H9 (cell line): Measurements from ENCODE around the gene GLRX3. TPM values are rescaled to one million over a fixed set of nuclear protein-coding genes. Genes with fewer than 3 reads are reported as not detected.

Source experiments
- DNase-seq: peaks from one replicate; pipeline ENCODE4 v3.0.0-alpha.2; 2017
- H2AFZ ChIP-seq: one replicate; pipeline ENCODE4 v1.6.1; 2013; ENCODE audit warnings: mild to moderate bottlenecking, low read length, control low read depth, moderate library complexity
- H2AK5ac ChIP-seq: 2 replicates; pipeline ENCODE4 v1.6.1; 2013; ENCODE audit warnings: low read length, control low read depth, mixed read lengths; ENCODE audit not compliant: insufficient read length
- H2BK120ac ChIP-seq: one replicate; pipeline ENCODE4 v1.6.1; 2013; ENCODE audit warnings: low read depth, mild to moderate bottlenecking, low read length, control low read depth, inconsistent platforms; ENCODE audit not compliant: poor library complexity, severe bottlenecking
- H2BK12ac ChIP-seq: 2 replicates; pipeline ENCODE4 v1.6.1; 2013; ENCODE audit warnings: low read length, control low read depth, mixed read lengths, low read depth; ENCODE audit not compliant: insufficient read length
- H2BK15ac ChIP-seq: 2 replicates; pipeline ENCODE4 v1.6.1; 2013; ENCODE audit warnings: low read depth, low read length, control low read depth
- H2BK20ac ChIP-seq: one replicate; pipeline ENCODE4 v1.6.1; 2013; ENCODE audit warnings: low read depth, mild to moderate bottlenecking, low read length, control low read depth, inconsistent platforms; ENCODE audit not compliant: poor library complexity, severe bottlenecking
- H2BK5ac ChIP-seq: 2 replicates; pipeline ENCODE4 v1.6.1; 2013; ENCODE audit warnings: low read length, control low read depth, mixed read lengths; ENCODE audit not compliant: insufficient read length
- H3K14ac ChIP-seq: 2 replicates; pipeline ENCODE4 v1.6.1; 2013; ENCODE audit warnings: low read length, control low read depth; ENCODE audit not compliant: insufficient read depth
- H3K18ac ChIP-seq: 2 replicates; pipeline ENCODE4 v1.6.1; 2013; ENCODE audit warnings: low read depth, mild to moderate bottlenecking, mixed read lengths, low read length, control low read depth; ENCODE audit not compliant: insufficient read length
- H3K23ac ChIP-seq: 2 replicates; pipeline ENCODE4 v1.6.1; 2013; ENCODE audit warnings: low read length, control low read depth, mixed read lengths, low read depth; ENCODE audit not compliant: insufficient read length
- H3K23me2 ChIP-seq: 2 replicates; pipeline ENCODE4 v1.6.1; 2013; ENCODE audit warnings: low read depth, mild to moderate bottlenecking, mixed read lengths, low read length, control low read depth; ENCODE audit not compliant: insufficient read length, poor library complexity, severe bottlenecking
- H3K27ac ChIP-seq: 2 replicates; pipeline ENCODE4 v1.5.1; 2013; ENCODE audit warnings: low read length, control low read depth, mixed read lengths, low read depth; ENCODE audit not compliant: insufficient read length
- H3K27me3 ChIP-seq: 2 replicates; pipeline ENCODE4 v1.6.1; 2013; ENCODE audit warnings: low read length, control low read depth, inconsistent platforms; ENCODE audit not compliant: insufficient read depth
- H3K4ac ChIP-seq: 2 replicates; pipeline ENCODE4 v1.6.1; 2013; ENCODE audit warnings: low read depth, mild to moderate bottlenecking, control low read depth, inconsistent platforms, low read length, moderate library complexity
- H3K4me1 ChIP-seq: 2 replicates; pipeline ENCODE4 v1.6.1; 2013; ENCODE audit warnings: low read length, control low read depth, inconsistent platforms; ENCODE audit not compliant: insufficient read depth
- H3K4me2 ChIP-seq: 2 replicates; pipeline ENCODE4 v1.6.1; 2013; ENCODE audit warnings: low read length, control low read depth, mixed read lengths; ENCODE audit not compliant: insufficient read length, insufficient read depth
- H3K56ac ChIP-seq: 2 replicates; pipeline ENCODE4 v1.6.1; 2013; ENCODE audit warnings: low read depth, mild to moderate bottlenecking, mixed read lengths, low read length, control low read depth; ENCODE audit not compliant: insufficient read length
- H3K79me1 ChIP-seq: 2 replicates; pipeline ENCODE4 v1.6.1; 2013; ENCODE audit warnings: low read depth, mild to moderate bottlenecking, moderate library complexity, low read length, control low read depth, inconsistent platforms; ENCODE audit not compliant: insufficient read depth, poor library complexity, severe bottlenecking
- H3K79me2 ChIP-seq: 2 replicates; pipeline ENCODE4 v1.6.1; 2013; ENCODE audit warnings: low read length, control low read depth, inconsistent platforms; ENCODE audit not compliant: insufficient read depth
- H3K9ac ChIP-seq: 2 replicates; pipeline ENCODE4 v1.6.1; 2013; ENCODE audit warnings: low read length, control low read depth, mixed read lengths; ENCODE audit not compliant: insufficient read length; ENCODE audit errors: extremely low read depth
- H3K9me3 ChIP-seq: one replicate; pipeline ENCODE4 v1.6.1; 2013; ENCODE audit warnings: low read depth, low read length, inconsistent platforms; ENCODE audit not compliant: control insufficient read depth
- H3T11ph ChIP-seq: one replicate; pipeline ENCODE4 v1.6.1; 2013; ENCODE audit warnings: mild to moderate bottlenecking, low read length, control low read depth, inconsistent platforms
- H4K20me1 ChIP-seq: one replicate; pipeline ENCODE4 v1.6.1; 2013; ENCODE audit not compliant: control insufficient read depth, insufficient read length, insufficient read depth
- H4K5ac ChIP-seq: 2 replicates; pipeline ENCODE4 v1.6.1; 2013; ENCODE audit warnings: low read depth, mild to moderate bottlenecking, mixed read lengths, low read length, control low read depth; ENCODE audit not compliant: insufficient read length
- H4K8ac ChIP-seq: replicated peaks from 2 replicates; pipeline ENCODE4 v1.6.1; 2013; ENCODE audit warnings: low read length, control low read depth, mixed read lengths, low read depth; ENCODE audit not compliant: insufficient read length
- H4K91ac ChIP-seq: 2 replicates; pipeline ENCODE4 v1.6.1; 2013; ENCODE audit warnings: low read depth, mild to moderate bottlenecking, moderate library complexity, mixed read lengths, low read length, control low read depth; ENCODE audit not compliant: insufficient read length
- H3K27ac Mint-ChIP-seq, 3 experiments: 2 replicates in 2 of 3; 3 replicates in 1 of 3; pipeline ENCODE4 v1.8.0; 2020 to 2021; ENCODE audit warnings: mixed read lengths in 3 of 3, mild to moderate bottlenecking in 1 of 3, moderate library complexity in 1 of 3
- H3K27me3 Mint-ChIP-seq: 2 replicates; pipeline ENCODE4 v1.8.0; 2021; ENCODE audit warnings: low read depth, mild to moderate bottlenecking, moderate library complexity, mixed read lengths
- H3K36me3 Mint-ChIP-seq, 3 experiments: 2 replicates in 2 of 3; 3 replicates in 1 of 3; pipeline ENCODE4 v1.8.0; 2020 to 2021; ENCODE audit warnings: low read depth in 3 of 3, mixed read lengths in 3 of 3; ENCODE audit not compliant: insufficient read depth in 1 of 3
- H3K4me1 Mint-ChIP-seq, 2 experiments: 2 replicates each; pipeline ENCODE4 v1.8.0; 2020; ENCODE audit warnings: mixed read lengths in 2 of 2
- H3K4me3 Mint-ChIP-seq, 2 experiments: 2 replicates in 1 of 2; 3 replicates in 1 of 2; pipeline ENCODE4 v1.8.0; 2020 to 2021; ENCODE audit warnings: mild to moderate bottlenecking in 2 of 2, mixed read lengths in 2 of 2, moderate library complexity in 1 of 2
- H3K9me3 Mint-ChIP-seq, 2 experiments: 2 replicates in 1 of 2; 3 replicates in 1 of 2; pipeline ENCODE4 v1.8.0; 2020; ENCODE audit warnings: mild to moderate bottlenecking in 2 of 2, mixed read lengths in 2 of 2, moderate library complexity in 1 of 2
- CTCF ChIP-seq: fragments of 200-600 bp; sonication (generic); conservative IDR thresholded peaks from 3 replicates; pipeline ENCODE4 v1.8.0; 2021; ENCODE audit warnings: antibody characterized with exemption, mild to moderate bottlenecking
- WGBS: extraction: QIAGEN DNeasy Blood & Tissue Kit; methylation state at CpG from one replicate; pipeline ENCODE4 v1.1.7; 2013; ENCODE audit warnings: missing lambda C conversion rate, low lambda C conversion rate, mixed read lengths; ENCODE audit not compliant: insufficient read length; ENCODE audit errors: extremely low coverage; 5-methylcytosine and 5-hydroxymethylcytosine counted together
- total RNA-seq: library from RNA; stranded (reverse); gene quantifications from 2 replicates; pipeline ENCODE4 v1.2.1, GENCODE V29; 2021

The GLRX3 gene
- total RNA-seq, 1 experiment from 2014 or later = 139 TPM

GRCh38 chr10:130169136-130169859, 33.1 kb downstream of the GLRX3 start:
- Histone ChIP-seq H3K18ac (no peak overlapping the region), H2BK120ac (no peak overlapping the region)
- no peaks in the 10 kb centered on the region for H3K27me3 Mint-ChIP-seq

More at GRCh38 chr10:130169136-130169859, 33.1 kb downstream of the GLRX3 start:
- Histone ChIP-seq H3K56ac (no peak overlapping the region), H4K8ac (no peak overlapping the region), H3K23ac (no peak overlapping the region), H3K9ac (no peak overlapping the region), H2BK15ac (no peak overlapping the region), H2BK5ac (no peak overlapping the region), H3K9me3 (no peaks in the 10 kb centered on the region), H3K79me2 (no peaks in the 10 kb centered on the region), H3K27me3 (no peaks in the 10 kb centered on the region), H3K14ac (no peak overlapping the region), H3K4me1 (peaks cover 3% of the 10 kb centered on the region; the same call in 1 of the 2 replicates), H3K4me2 (no peak overlapping the region), H2AFZ (no peak overlapping the region), H3K27ac (no peak overlapping the region), H4K5ac (no peak overlapping the region), H2BK12ac (no peak overlapping the region), H4K91ac (no peak overlapping the region), H2BK20ac (no peak overlapping the region), H4K20me1 (no peaks in the 10 kb centered on the region), H3T11ph (no peak overlapping the region), H2AK5ac (no peak overlapping the region), H3K23me2 (no peaks in the 10 kb centered on the region), H3K4ac (no peak overlapping the region), H3K79me1 (no peaks in the 10 kb centered on the region)
- no peak overlapping the region for H3K4me3 Mint-ChIP-seq
- H3K27ac Mint-ChIP-seq = no peak overlapping the region
- H3K36me3 Mint-ChIP-seq = peaks cover 18 to 69% (median 58%) of the 10 kb centered on the region in 3 experiments; a peak in 6 of 7 replicates
- no peaks in the 10 kb centered on the region for H3K9me3 Mint-ChIP-seq
- no peak for DNase-seq
- WGBS = no CpG with 5 or more reads among the region's 9 CpGs
- TF ChIP-seq CTCF = no peak
- H3K4me1 Mint-ChIP-seq = peaks cover 6 to 9% of the 10 kb centered on the region in 2 experiments; a peak in 3 of 4 replicates
